GM18520 (cell line): Measurements from ENCODE around the gene FNDC8.
"Not testable (repeated sequence)": the region's sequence is repeated elsewhere in the genome, so short reads cannot be mapped to it uniquely, and the experiment has no call there.

ENCODE experiments used
- ATAC-seq: cut with Tn5 transposase; IDR thresholded peaks from one replicate; pipeline ENCODE4 v1.9.1; 2021; ENCODE audit not compliant: unreplicated experiment

The FNDC8 gene

GRCh38 chr17:35121315-35121714 lies at the start of gene FNDC8:
Gene FNDC8 (plus strand): TSS chr17:35121615. CDS start chr17:35121694, 79 bp downstream.
- ATAC-seq = no peak

- no peak for ATAC-seq
Observed at GRCh38 chr17:35073183-35073790, 48.1 kb upstream of the FNDC8 start.

GRCh38 chr17:35073991-35074627 lies 47.3 kb upstream of the FNDC8 start:
- ATAC-seq = no peak

GRCh38 chr17:35074711-35075707 lies 46.4 kb upstream of the FNDC8 start:
- no peak for ATAC-seq

- no peak for ATAC-seq
Observed at GRCh38 chr17:35076874-35077273, 44.5 kb upstream of the FNDC8 start.

GRCh38 chr17:35079547-35080423 lies 41.6 kb upstream of the FNDC8 start:
- no peak for ATAC-seq

GRCh38 chr17:35080536-35080935 lies 40.9 kb upstream of the FNDC8 start:
- peak; percentile 64 for ATAC-seq

- no peak for ATAC-seq
Observed at GRCh38 chr17:35081638-35082037, 39.8 kb upstream of the FNDC8 start.

GRCh38 chr17:35082073-35082657 lies 39.2 kb upstream of the FNDC8 start:
- ATAC-seq = no peak

- ATAC-seq = no peak
Observed at GRCh38 chr17:35083071-35083470, 38.3 kb upstream of the FNDC8 start.

- no peak for ATAC-seq
Observed at GRCh38 chr17:35084987-35085386, 36.4 kb upstream of the FNDC8 start.

- ATAC-seq = no peak
Observed at GRCh38 chr17:35086164-35086563, 35.3 kb upstream of the FNDC8 start.

GRCh38 chr17:35086931-35087573 lies 34.4 kb upstream of the FNDC8 start:
- no peak for ATAC-seq

GRCh38 chr17:35087731-35088355 lies 33.6 kb upstream of the FNDC8 start:
- no peak for ATAC-seq

- no peak for ATAC-seq
Observed at GRCh38 chr17:35088356-35088880, 33.0 kb upstream of the FNDC8 start.

- ATAC-seq = peak; percentile 60
Observed at GRCh38 chr17:35088881-35089585, 32.4 kb upstream of the FNDC8 start.

GRCh38 chr17:35089586-35090296 lies 31.7 kb upstream of the FNDC8 start:
- no peak for ATAC-seq

GRCh38 chr17:35090707-35091106 lies 30.7 kb upstream of the FNDC8 start:
- ATAC-seq = not testable (repeated sequence)
